HepG2 (cell line): Measurements from ENCODE around the gene U2SURP. TPM values are rescaled to one million over a fixed set of nuclear protein-coding genes. Genes with fewer than 3 reads are reported as not detected.
"Not testable (repeated sequence)": the region's sequence is repeated elsewhere in the genome, so short reads cannot be mapped to it uniquely, and the experiment has no call there.

ENCODE experiments used
- ATAC-seq: fragments of 200-7000 bp; cut with Tn5 transposase; 3 replicates; pipeline ENCODE4 v1.9.1; 2020; ENCODE audit warnings: mild to moderate bottlenecking, moderate library complexity
- BruUV-seq: library from RNA; stranded (reverse); fragments of 400-500 nt; replicated peaks from 2 replicates; lab custom pipeline; 2021; lab: Mats Ljungman, UMichigan
- CTCF ChIA-PET: fragments of 300-600 bp; formaldehyde crosslinking; extraction: SDS; loops from one replicate; lab custom pipeline; 2021; ENCODE audit warnings: low total read pairs, inconsistent platforms, low intra/inter-chr PET ratio; lab: Yijun Ruan, JAX
- POLR2A ChIA-PET: fragments of 350-600 bp; sonication (Branson Sonifier 250); formaldehyde crosslinking; loops from one replicate; lab custom pipeline; 2020; ENCODE audit warnings: antibody characterized with exemption, inconsistent platforms; lab: Yijun Ruan, JAX
- DNase-seq: peaks from one replicate; pipeline ENCODE4 v3.0.0-alpha.2; 2015; ENCODE audit warnings: low spot score
- FAIRE-seq: peaks from 3 replicates; lab custom pipeline; 2011; peaks lifted over from hg19 to GRCh38; lab: Jason Lieb, UNC
- H2AFZ ChIP-seq: one replicate; pipeline ENCODE4 v1.6.1; 2011; ENCODE audit warnings: low read length, inconsistent platforms
- H3K27ac ChIP-seq: fragments of 300-600 bp; 3 replicates; pipeline ENCODE4 v1.8.0; 2011; ENCODE audit warnings: mixed run types, mild to moderate bottlenecking, mixed read lengths, low read length, inconsistent platforms; ENCODE audit not compliant: insufficient read depth; ENCODE audit errors: extremely low read length
- H3K27me3 ChIP-seq, 2 experiments: fragments of 200-600 bp in 1 of 2; 2 replicates in 1 of 2; 3 replicates in 1 of 2; pipeline versions ENCODE4 v1.6.0 to v1.8.0; 2011; ENCODE audit warnings: low read length in 2 of 2, mild to moderate bottlenecking in 2 of 2, moderate library complexity in 2 of 2, inconsistent platforms in 1 of 2; ENCODE audit not compliant: insufficient read depth in 2 of 2, control insufficient read depth in 1 of 2
- H3K36me3 ChIP-seq, 2 experiments: fragments of 200-600 bp in 1 of 2; replicated peaks in 1 of 2; 2 replicates in 1 of 2; 3 replicates in 1 of 2; pipeline versions ENCODE4 v1.5.1 to v1.8.0; 2011; ENCODE audit warnings: low read length in 2 of 2, inconsistent platforms in 1 of 2; ENCODE audit not compliant: insufficient read depth in 2 of 2, control insufficient read depth in 1 of 2
- H3K4me1 ChIP-seq: 2 replicates; pipeline ENCODE4 v1.5.1; 2012; ENCODE audit warnings: low read length, inconsistent platforms; ENCODE audit not compliant: insufficient read depth
- H3K4me2 ChIP-seq: 2 replicates; pipeline ENCODE4 v1.6.0; 2011; ENCODE audit warnings: low read depth, low read length, inconsistent platforms
- H3K4me3 ChIP-seq, 3 experiments: fragments of 200-600 bp in 1 of 3; sonication (generic), shearing (Covaris generic) in 1 of 3; replicated peaks in 1 of 3; 2 replicates each; pipeline ENCODE4 v1.5.1; 2011 to 2016; ENCODE audit warnings: low read length in 3 of 3, inconsistent platforms in 2 of 3, low read depth in 2 of 3, mild to moderate bottlenecking in 2 of 3, control low read depth in 1 of 3, mixed read lengths in 1 of 3; ENCODE audit not compliant: insufficient read depth in 1 of 3
- H3K79me2 ChIP-seq: one replicate; pipeline ENCODE4 v1.6.1; 2011; ENCODE audit warnings: low read length, inconsistent platforms; ENCODE audit not compliant: insufficient read depth
- H3K9ac ChIP-seq: 2 replicates; pipeline ENCODE4 v1.6.0; 2011; ENCODE audit warnings: mild to moderate bottlenecking, low read depth, low read length, inconsistent platforms; ENCODE audit not compliant: insufficient read depth
- H3K9me3 ChIP-seq: 2 replicates; pipeline ENCODE4 v1.5.1; 2012; ENCODE audit warnings: mild to moderate bottlenecking, low read length
- H4K20me1 ChIP-seq: 2 replicates; pipeline ENCODE4 v1.6.0; 2011; ENCODE audit warnings: inconsistent platforms, mild to moderate bottlenecking, low read length, moderate library complexity; ENCODE audit not compliant: insufficient read depth
- ZNF12 ChIP-seq: sonication (generic); formaldehyde crosslinking; IDR thresholded peaks from 2 replicates; pipeline ENCODE4 v1.5.0; 2020; ENCODE audit warnings: missing genetic modification reagents
- ZNF567 ChIP-seq: sonication (generic); formaldehyde crosslinking; IDR thresholded peaks from 2 replicates; pipeline ENCODE4 v1.8.1; 2023; ENCODE audit warnings: mild to moderate bottlenecking, missing genetic modification reagents, borderline replicate concordance
- ZNF772 ChIP-seq: sonication (generic); formaldehyde crosslinking; IDR thresholded peaks from 2 replicates; pipeline ENCODE4 v1.5.0; 2020; ENCODE audit warnings: mild to moderate bottlenecking, missing genetic modification reagents
- ZNF841 ChIP-seq: sonication (generic); formaldehyde crosslinking; IDR thresholded peaks from 2 replicates; pipeline ENCODE4 v1.8.1; 2023; ENCODE audit warnings: missing genetic modification reagents, borderline replicate concordance
- WGBS: methylation state at CpG from one replicate; pipeline ENCODE4 v1.1.6; 2017; ENCODE audit warnings: low lambda C conversion rate; 5-methylcytosine and 5-hydroxymethylcytosine counted together
- in situ Hi-C: cut with HindIII; loops from 2 replicates; pipeline ENCODE4 v1.10.0; 2017; ENCODE audit warnings: low pct_unique_long_range_greater_than_20kb; ENCODE audit not compliant: extremely low pct_ligation_motif_present
- intact Hi-C: fragments of 100-400 bp; cut with micrococcal nuclease; formaldehyde crosslinking; loops from one replicate; pipeline ENCODE4 v1.10.0; 2022; ENCODE audit not compliant: unreplicated experiment
- polyA plus RNA-seq, 8 experiments: library from polyadenylated mRNA; depleted of rRNA in 3 of 8; stranded (reverse) in 7 of 8; unstranded in 1 of 8; fragments of >200 nt; fragmentation: Illumina TruSeq in 4 of 8; extraction: Trizol in 4 of 8; gene quantifications; 2 replicates each; pipeline versions ENCODE4 v1.2.1 to v1.2.3, GENCODE V29; 2011 to 2016; ENCODE audit warnings: low read depth in 4 of 8, missing spikeins in 1 of 8, mixed read lengths in 1 of 8; ENCODE audit not compliant: insufficient read depth in 1 of 8
- total RNA-seq, 5 experiments: library from RNA; depleted of rRNA; stranded (reverse); fragments of >200 nt; fragmentation: Illumina TruSeq; extraction: Trizol; gene quantifications; 2 replicates each; pipeline ENCODE4 v1.2.3, GENCODE V29; 2016; ENCODE audit warnings: low read depth in 1 of 5

U2SURP gene
- total and polyA plus RNA-seq, 2 of the 13 experiments (the other 11 are each of a cell fraction or from before 2014, with no cell fraction given): 55.9 to 173 TPM

- Histone ChIP-seq H3K9me3 (no peaks in the 10 kb centered on the region), H3K9ac (no peak overlapping the region), H3K4me2 (no peak overlapping the region), H3K4me3 (no peak overlapping the region), H4K20me1 (no peaks in the 10 kb centered on the region), H3K27me3 (no peaks in the 10 kb centered on the region), H2AFZ (no peak overlapping the region), H3K4me1 (no peaks in the 10 kb centered on the region), H3K36me3 (peaks cover 14 to 73% of the 10 kb centered on the region in 2 experiments), H3K79me2 (no peaks in the 10 kb centered on the region), H3K27ac (no peak overlapping the region)
- no TSS peak for BruUV-seq
- FAIRE-seq (no peak), DNase-seq (no peak), ATAC-seq (no peak)
- intact Hi-C loops: no loop called here
- ChIA-PET POLR2A (no interaction called here), CTCF (no interaction called here)
- TF ChIP-seq ZNF12 (CRISPR knock-in tag): no peak
- WGBS: 99% methylated on average over 4 of the region's 4 CpGs
- in situ Hi-C loops: no loop called here
Measured at GRCh38 chr3:143024351-143024960, 23.1 kb downstream of the U2SURP start.

GRCh38 chr3:143031327-143031726, 30.0 kb downstream of the U2SURP start:
- WGBS: 89% methylated on average over 2 of the region's 2 CpGs
- Histone ChIP-seq H3K9ac (no peak overlapping the region), H3K79me2 (no peaks in the 10 kb centered on the region), H3K27me3 (no peaks in the 10 kb centered on the region), H3K4me2 (no peak overlapping the region), H2AFZ (no peak overlapping the region), H3K9me3 (no peaks in the 10 kb centered on the region), H4K20me1 (no peaks in the 10 kb centered on the region), H3K4me1 (no peaks in the 10 kb centered on the region), H3K4me3 (no peak overlapping the region), H3K36me3 (peaks cover 12 to 87% of the 10 kb centered on the region in 2 experiments), H3K27ac (no peak overlapping the region)
- CTCF ChIA-PET: no interaction called here
- FAIRE-seq: no peak
- POLR2A ChIA-PET: no interaction called here
- DNase-seq: no peak
- no TSS peak for BruUV-seq
- in situ Hi-C loops (no loop called here), intact Hi-C loops (no loop called here)
- TF ChIP-seq ZNF841 (CRISPR knock-in tag) (no peak), ZNF567 (CRISPR knock-in tag) (no peak), ZNF772 (CRISPR knock-in tag) (no peak)
- ATAC-seq: no peak

DNA sequence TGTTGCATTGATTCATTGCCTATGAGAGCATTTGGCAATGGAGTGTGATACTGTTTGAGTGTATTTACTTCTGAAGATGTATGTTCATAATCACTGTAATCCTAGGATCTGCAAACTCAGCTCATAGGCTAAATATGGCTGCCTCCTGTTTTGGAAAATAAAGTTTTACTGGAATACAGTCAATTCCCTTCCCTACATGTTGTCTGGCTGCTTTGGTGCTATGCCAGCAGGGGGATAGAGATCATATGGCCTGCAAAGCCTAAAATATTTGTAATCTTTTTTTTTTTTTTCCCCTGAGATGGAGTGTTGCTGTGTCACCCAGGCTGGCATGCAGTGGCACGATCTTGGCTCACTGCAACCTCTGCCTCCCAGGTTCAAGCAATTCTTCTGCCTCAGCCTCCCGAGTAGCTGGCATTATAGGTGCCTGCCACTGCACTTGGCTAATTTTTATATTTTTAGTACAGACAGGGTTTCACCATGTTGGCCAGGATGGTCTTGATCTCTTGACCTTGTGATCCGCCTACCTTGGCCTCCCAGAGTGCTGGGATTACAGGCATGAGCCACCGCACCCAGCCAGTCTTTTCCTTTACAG, 30.5 kb downstream of the U2SURP start:
- DNase-seq, intact Hi-C loops, BruUV-seq, H3K4me1 ChIP-seq, H3K79me2 ChIP-seq, H3K27me3 ChIP-seq, H4K20me1 ChIP-seq, in situ Hi-C loops, ATAC-seq, H3K9ac ChIP-seq, H2AFZ ChIP-seq, H3K4me2 ChIP-seq, FAIRE-seq, H3K9me3 ChIP-seq, H3K27ac ChIP-seq, H3K4me3 ChIP-seq, CTCF ChIA-PET, POLR2A ChIA-PET: not testable (repeated sequence)
- H3K36me3 ChIP-seq: peaks cover 14 to 91% of the 10 kb centered on the region in 2 experiments
- WGBS: 96% methylated on average over 4 of the region's 4 CpGs
